ENCODE data around the gene MED16.
"Not testable (repeated sequence)": the region's sequence is repeated elsewhere in the genome, so short reads cannot be mapped to it uniquely, and the experiment has no call there.

Gene MED16

DNA sequence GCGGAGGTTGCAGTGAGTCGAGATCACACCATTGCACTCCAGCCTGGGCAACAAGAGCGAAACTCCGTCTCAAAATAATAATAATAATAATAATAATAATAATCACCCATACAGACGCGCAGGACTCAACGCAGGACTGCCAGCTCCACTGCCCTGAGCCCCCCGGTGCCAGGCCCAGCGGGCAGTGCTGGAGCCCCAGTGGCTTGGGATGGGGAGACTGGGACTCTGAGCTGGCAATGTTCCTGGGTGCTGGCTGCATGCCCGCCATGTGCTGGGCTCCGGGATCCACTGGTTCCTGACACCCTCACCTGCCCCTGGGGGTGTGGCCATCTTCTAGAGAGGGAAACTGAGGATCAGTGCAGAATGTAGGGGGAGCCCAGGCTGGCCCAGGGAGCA, 65.7 kb downstream of the MED16 start:
- DNase-seq, result no peak

DNA sequence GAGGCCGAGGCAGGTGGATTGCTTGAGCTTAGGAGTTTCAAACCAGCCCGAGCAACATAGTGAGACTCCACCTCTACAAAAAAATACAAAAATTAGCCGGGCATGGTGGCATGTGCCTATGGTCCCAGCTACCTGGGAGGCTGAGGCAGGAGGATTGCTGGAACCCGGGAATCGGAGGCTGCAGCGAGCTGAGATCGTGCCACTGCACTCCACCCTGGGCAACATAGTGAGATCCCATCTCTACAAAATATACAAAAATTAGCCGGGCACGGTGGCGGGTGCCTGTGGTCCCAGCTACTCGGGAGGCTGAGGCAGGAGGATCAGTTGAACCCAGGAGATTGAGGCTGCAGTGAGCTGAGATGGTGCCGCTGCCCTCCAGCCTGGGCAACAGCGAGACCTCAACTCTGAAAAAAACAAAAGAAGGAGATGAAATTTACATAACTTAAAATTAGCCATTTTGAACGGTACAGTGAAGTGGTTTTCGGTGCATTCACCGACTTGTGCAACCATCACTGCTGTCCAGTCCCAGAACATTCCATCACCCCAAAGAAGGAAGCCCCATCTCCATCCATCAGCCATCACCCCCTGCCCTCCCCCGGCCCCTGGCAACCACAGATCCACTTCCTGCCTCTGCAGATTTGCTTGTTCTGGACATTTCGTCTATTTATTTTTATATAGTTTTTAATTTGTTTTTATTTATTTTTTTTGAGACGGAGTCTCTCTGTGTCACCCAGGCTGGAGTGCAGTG, 66.9 kb downstream of the MED16 start:
- DNase-seq, result peak; percentile 32 to 56 (median 50)

DNA sequence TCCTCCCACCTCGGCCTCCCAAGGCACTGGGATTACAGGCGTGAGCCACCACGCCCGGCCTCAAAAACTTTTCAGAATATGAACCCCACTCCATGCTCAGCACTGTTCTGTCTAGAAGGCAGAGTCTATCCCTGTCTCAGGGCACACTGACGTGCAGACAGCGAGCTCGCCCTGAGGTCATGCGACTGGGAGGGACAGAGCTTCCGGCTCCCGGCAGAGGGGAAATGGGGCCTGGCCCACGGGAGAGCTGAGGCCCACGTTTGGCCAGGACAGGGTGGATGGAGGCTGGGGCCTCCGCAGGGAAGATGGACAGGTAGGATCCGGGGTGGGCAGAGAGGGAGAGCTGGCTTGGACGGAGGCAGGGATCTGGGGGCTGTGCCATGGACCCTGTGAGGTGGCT, 68.1 kb downstream of the MED16 start:
- DNase-seq, result peak; percentile 79 to 93 (median 90)

DNA sequence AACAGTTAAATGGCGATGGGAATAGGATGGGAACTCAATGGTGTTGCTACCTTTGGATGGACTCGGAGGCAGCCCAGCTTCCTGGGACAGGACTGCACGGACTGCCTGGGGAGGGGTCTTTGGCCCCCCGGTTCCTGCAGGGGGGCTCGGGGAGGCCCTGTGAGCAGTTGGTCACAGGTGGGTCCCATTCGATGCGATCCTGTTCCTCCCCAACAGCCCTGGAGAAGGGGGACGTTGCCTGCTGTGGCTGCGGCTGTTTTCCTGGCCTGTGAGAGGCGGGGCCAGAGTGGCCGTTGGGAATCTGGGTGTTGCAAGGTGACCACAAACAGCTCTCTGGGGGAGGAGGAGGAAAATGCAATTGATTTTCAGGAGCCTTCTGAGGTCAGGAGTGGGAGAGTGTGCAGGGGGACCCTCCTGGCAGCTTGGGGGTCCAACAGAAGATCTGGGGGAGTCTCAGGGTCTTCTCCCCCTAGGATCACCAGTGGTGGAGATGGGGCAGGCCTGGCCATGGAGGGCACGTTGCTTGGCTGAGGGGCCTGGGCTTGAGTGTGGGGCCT, 69.3 kb downstream of the MED16 start:
- DNase-seq, result peak; percentile 23 to 74 (median 42)

DNA sequence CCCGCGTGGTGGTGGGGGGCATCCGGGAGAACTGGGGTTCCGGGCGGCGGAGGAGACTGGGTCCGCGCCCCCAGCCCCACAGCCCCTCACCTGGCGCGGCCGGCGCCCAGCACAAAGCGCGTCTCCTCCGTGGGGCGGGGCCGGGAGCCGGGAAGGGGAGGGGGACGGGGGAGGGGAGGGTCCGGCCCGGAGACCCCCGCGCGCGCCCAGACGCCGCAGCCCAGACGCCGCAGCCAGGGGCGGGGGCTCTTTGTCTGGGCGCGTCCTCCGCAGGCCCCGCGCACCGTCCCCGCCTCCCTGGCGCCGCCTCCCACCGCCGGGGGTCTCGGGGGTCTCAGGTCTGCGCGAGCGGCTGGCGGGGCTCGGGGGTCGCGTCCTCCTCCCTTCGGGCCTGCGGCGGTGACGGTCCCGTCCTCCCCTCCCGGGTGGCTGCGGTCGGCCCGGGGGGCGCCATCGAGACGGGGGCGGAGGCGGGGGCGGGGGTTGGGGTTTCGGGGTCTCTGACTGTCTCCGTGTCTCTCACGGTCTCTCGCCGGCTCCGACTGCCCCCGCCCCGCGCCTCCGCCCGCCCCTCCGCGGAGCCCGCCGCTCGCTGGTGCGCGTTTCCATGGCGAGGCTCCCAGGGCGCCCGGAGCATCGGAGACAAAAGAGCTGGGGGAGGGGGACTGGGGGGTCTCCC, 71.0 kb downstream of the MED16 start, which contains the start of gene PLPPR3:
PLPPR3 (minus strand) TSS at position 131 of the 679 bp plus-strand sequence. CDS start 396 bp downstream, outside the sequence.
- DNase-seq, result no peak

DNA sequence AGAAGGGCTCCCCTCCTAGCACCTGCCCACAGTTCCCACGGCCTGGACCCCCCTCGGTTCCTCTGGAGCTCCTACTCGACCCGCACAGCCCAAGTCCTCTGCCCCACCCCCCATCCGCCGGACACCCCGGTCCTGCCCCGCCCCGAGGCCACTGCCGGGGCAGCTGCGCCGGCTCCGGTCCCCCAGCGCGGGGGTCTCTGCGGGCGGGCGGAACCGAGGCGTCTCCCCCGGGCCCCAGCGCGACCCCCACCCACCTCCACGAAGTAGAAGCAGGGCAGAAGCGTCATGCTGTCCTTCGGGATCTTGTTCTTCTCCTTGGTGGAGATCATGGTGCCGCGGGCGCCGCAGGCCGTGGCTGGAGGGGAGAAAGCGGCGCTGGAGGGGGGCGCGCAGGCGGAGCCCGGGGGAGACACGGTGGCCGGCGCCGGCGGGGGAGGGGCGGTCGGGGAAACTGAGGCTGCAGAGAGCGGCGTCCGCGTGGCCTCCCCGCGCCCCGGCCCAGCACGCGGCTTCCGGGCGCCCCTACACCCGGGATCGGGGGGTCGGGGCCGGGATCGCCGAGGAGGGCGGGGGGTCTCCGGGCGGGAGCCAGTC, 71.7 kb downstream of the MED16 start:
- DNase-seq, result peak in 1 of 4 experiments; percentile 48

DNA sequence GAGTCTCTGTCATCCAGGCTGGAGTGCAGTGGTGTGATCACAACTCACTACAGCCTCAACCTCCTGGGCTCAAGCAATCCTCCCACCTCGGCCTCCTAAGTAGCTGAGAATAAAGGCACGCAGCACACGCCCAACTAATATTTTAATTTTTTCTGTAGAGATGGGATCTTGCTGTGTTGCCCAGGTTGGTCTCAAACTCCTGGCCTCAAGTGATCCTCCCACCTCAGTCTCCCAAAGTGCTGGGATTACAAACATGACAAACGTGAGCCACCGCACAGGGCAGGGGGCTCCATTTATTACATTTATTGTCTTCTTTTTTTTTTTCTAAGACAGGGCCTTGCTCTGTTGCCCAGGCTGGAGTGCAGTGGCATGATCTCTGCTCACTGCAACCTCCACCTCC, 72.8 kb downstream of the MED16 start:
- not testable (repeated sequence) for DNase-seq

All from suppressor macrophage (primary cell).